ENCODE measurements around the gene PDE6G. TPM values are rescaled to one million over a fixed set of nuclear protein-coding genes. Genes with fewer than 3 reads are reported as not detected.

Gene PDE6G
- total RNA-seq, 2 experiments from 2014 or later = 2.5 to 4.3 TPM

GRCh38 chr17:81609541-81610311 is 46.6 kb downstream of the PDE6G start:
- ChIA-PET CTCF (no interaction called here), POLR2A (no interaction called here)

- CTCF ChIA-PET = no interaction called here
- POLR2A ChIA-PET = no interaction called here
These were observed 47.7 kb downstream of the PDE6G start for GRCh38 chr17:81608605-81609004.

DNA sequence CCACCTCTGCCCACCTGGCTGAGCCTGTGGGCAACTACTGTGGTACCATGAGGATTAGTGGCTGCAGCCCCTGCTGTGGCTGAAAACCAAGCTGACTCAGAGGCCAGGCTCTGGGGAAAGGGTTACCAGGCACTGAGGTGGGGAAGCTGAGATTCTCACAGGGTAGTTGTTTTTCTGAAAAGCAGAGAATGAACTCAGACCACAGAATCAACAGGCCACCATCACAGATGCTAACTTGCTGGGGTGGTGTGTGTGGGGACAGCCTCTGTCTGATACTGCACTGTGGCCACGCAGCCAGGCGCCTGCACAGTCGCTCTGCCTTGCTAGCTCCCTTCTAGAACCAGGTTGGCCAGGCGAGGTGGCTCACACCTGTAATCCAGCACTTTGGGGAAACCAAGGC is 48.3 kb downstream of the PDE6G start:
- CTCF ChIA-PET = interaction anchor here (0.7 kb wide), 1 partner anchor 21 kb away, joined by 3 read pairs; no protein-coding TSS in a partner anchor
- POLR2A ChIA-PET = interaction anchor here (0.8 kb wide), 1 partner anchor 13 kb away, joined by 3 read pairs; no protein-coding TSS in a partner anchor

DNA sequence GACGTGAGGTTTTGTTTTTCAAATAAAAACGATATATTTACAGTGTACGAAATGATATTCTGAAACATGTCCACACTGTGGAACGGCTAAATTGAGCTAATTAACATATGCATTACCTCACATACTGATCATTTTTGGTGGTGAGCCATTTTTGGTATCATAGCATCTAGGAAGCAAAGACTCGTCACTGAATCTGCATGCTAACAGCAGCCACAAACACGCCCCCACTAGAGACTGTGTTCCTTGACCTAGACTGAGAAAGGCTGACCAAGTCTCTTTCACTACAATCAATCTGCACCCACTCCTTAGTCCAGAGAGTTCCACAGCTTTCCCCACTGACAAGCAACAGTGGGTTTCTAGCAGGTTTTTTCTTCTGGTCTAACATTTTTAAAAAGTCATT is 48.9 kb downstream of the PDE6G start:
- CTCF ChIA-PET = interaction anchor here (0.5 to 0.7 kb wide), 2 partner anchors 20 to 530 kb away, joined by 3 read pairs; no protein-coding TSS in a partner anchor

GRCh38 chr17:81603846-81604610 is 52.3 kb downstream of the PDE6G start:
- CTCF ChIA-PET = no interaction called here
- POLR2A ChIA-PET = no interaction called here

More for the DNA sequence above, 48.9 kb downstream of the PDE6G start:
- POLR2A ChIA-PET = interaction anchor here (0.7 to 0.8 kb wide), 2 partner anchors 12 to 245 kb away, joined by 3 read pairs; no protein-coding TSS in a partner anchor

GRCh38 chr17:81601525-81602120 is 54.7 kb downstream of the PDE6G start:
- ChIA-PET CTCF (interaction anchor here (0.8 to 2.1 kb wide), 9 partner anchors 8 to 68 kb away, joined by 3 to 6 read pairs (median 3); partner anchors contain the start of genes NPLOC4 and TSPAN10), POLR2A (no interaction called here)

Other genes starting within 250 kb of the PDE6G start
- gene ACTG1, start 143.7 kb downstream of the PDE6G start, total RNA-seq = 1,000 to 10,000 TPM; 4,757 to 4,840 TPM
- under 1 TPM; 0.21 to 0.50 TPM for gene FSCN2, start 128.2 kb downstream of the PDE6G start, total RNA-seq
- 10 to 100 TPM; 50.6 to 55.8 TPM for gene FAAP100, start 104.2 kb downstream of the PDE6G start, total RNA-seq
- 100 to 1,000 TPM; 114 to 119 TPM for gene NPLOC4, start 19.4 kb downstream of the PDE6G start, total RNA-seq
- gene TSPAN10, start 19.3 kb downstream of the PDE6G start, total RNA-seq = under 1 TPM; 0.19 to 0.23 TPM
- 10 to 100 TPM; 49.1 to 55.7 TPM for gene OXLD1, start 10.1 kb upstream of the PDE6G start, total RNA-seq
- gene CCDC137, start 10.2 kb upstream of the PDE6G start, total RNA-seq = 10 to 100 TPM; 68.7 to 71.9 TPM
- 10 to 100 TPM; 17.7 to 18.5 TPM for gene ARL16, start 27.3 kb upstream of the PDE6G start, total RNA-seq
- gene HGS, start 27.5 kb upstream of the PDE6G start, total RNA-seq = 100 to 1,000 TPM; 132 to 136 TPM
- 100 to 1,000 TPM; 230 to 235 TPM for gene MRPL12, start 46.8 kb upstream of the PDE6G start, total RNA-seq
- gene SLC25A10, start 55.7 kb upstream of the PDE6G start, total RNA-seq = 10 to 100 TPM; 39.6 to 39.8 TPM
- gene GCGR, start 147.6 kb upstream of the PDE6G start, total RNA-seq = not detected
- 10 to 100 TPM; 44.5 to 46.3 TPM for gene MCRIP1, start 176.7 kb upstream of the PDE6G start, total RNA-seq
- gene PPP1R27, start 178.5 kb upstream of the PDE6G start, total RNA-seq = not detected
- 100 to 1,000 TPM; 493 to 503 TPM for gene P4HB, start 204.0 kb upstream of the PDE6G start, total RNA-seq
- gene ARHGDIA, start 214.8 kb upstream of the PDE6G start, total RNA-seq = 100 to 1,000 TPM; 669 to 688 TPM
- gene ALYREF, start 235.0 kb upstream of the PDE6G start, total RNA-seq = 100 to 1,000 TPM; 305 to 310 TPM
- 100 to 1,000 TPM; 147 TPM for gene ANAPC11, start 235.2 kb upstream of the PDE6G start, total RNA-seq
- gene NPB, start 245.7 kb upstream of the PDE6G start, total RNA-seq = under 1 TPM in 1 of 2 experiments, not detected in 1; 0.17 TPM